ENCODE measurements around the gene FIGNL1.

DNA sequence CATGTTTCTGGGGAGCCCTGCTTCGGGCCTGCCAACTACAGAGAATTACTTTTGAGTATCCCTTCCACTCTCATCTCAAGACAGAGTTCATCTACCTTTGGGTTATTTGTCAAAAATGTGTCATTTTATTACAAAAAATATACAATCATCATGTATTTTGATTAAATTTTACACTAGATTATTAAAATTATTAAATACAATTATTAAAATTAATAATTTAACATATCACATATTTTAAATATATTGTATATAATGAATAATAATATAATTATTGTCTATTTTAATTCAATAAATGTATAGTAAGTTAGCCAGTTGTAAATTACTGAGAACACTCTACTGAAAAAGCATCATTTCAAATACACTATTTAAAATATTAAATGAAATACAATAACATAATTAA, 50.9 kb downstream of the FIGNL1 start:
- TF ChIP-seq, protein P1, sequence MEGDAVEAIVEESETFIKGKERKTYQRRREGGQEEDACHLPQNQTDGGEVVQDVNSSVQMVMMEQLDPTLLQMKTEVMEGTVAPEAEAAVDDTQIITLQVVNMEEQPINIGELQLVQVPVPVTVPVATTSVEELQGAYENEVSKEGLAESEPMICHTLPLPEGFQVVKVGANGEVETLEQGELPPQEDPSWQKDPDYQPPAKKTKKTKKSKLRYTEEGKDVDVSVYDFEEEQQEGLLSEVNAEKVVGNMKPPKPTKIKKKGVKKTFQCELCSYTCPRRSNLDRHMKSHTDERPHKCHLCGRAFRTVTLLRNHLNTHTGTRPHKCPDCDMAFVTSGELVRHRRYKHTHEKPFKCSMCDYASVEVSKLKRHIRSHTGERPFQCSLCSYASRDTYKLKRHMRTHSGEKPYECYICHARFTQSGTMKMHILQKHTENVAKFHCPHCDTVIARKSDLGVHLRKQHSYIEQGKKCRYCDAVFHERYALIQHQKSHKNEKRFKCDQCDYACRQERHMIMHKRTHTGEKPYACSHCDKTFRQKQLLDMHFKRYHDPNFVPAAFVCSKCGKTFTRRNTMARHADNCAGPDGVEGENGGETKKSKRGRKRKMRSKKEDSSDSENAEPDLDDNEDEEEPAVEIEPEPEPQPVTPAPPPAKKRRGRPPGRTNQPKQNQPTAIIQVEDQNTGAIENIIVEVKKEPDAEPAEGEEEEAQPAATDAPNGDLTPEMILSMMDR (IDR thresholded peaks at IDR 0.05 in 2 of 3, conservative IDR thresholded peaks at IDR 0.05 in 1 of 3; ENCODE audit: borderline replicate concordance in 1 of 3, insufficient read depth in 1 of 3, low read depth in 2 of 3, low read length in 2 of 3), result no peak
- no peak for TF ChIP-seq POLR2A (IDR thresholded peaks at IDR 0.05; ENCODE audit: borderline replicate concordance, extremely low read depth, insufficient read depth, insufficient read length)
- no peak for TF ChIP-seq YY1 (IDR thresholded peaks at IDR 0.05; ENCODE audit: extremely low read depth, insufficient replicate concordance, low read depth, low read length)

Measured in HCT116 (cell line).